ENCODE results near the gene PSME1. TPM values are rescaled to one million over a fixed set of nuclear protein-coding genes. Genes with fewer than 3 reads are reported as not detected.

PSME1 gene
- total and polyA plus RNA-seq, 2 experiments from 2014 or later: 61.1 to 215 TPM

GRCh38 chr14:24110523-24110922 is 25.5 kb upstream of the PSME1 start:
- Histone ChIP-seq H3K27me3 (ENCODE audit: insufficient read depth) (no peaks in the 10 kb centered on the region), H3K9me2 (ENCODE audit: insufficient read depth) (no peaks in the 10 kb centered on the region), H3K4me2 (no peak overlapping the region), H3K36me3 (ENCODE audit: insufficient read depth) (no peaks in the 10 kb centered on the region), H3K4me1 (ENCODE audit: insufficient read depth) (no peaks in the 10 kb centered on the region), H2AFZ (no peak overlapping the region), H3K4me3 (no peak overlapping the region), H3K79me2 (replicated peaks; ENCODE audit: insufficient read depth) (no peaks in the 10 kb centered on the region), H4K20me1 (replicated peaks; ENCODE audit: insufficient read depth) (no peaks in the 10 kb centered on the region; the same call in 1 of the 2 replicates), H3K27ac (ENCODE audit: low read depth) (no peak overlapping the region), H3F3A (replicated peaks; ENCODE audit: low read depth) (peaks cover 6% of the 10 kb centered on the region; the same call in 1 of the 2 replicates)
- no peak for TF ChIP-seq ZNF114 (CRISPR knock-in tag; IDR thresholded peaks at IDR 0.05)
- no peak for TF ChIP-seq STAT1 (IDR thresholded peaks at IDR 0.05; ENCODE audit: unreplicated experiment)
- TF ChIP-seq, protein P1, sequence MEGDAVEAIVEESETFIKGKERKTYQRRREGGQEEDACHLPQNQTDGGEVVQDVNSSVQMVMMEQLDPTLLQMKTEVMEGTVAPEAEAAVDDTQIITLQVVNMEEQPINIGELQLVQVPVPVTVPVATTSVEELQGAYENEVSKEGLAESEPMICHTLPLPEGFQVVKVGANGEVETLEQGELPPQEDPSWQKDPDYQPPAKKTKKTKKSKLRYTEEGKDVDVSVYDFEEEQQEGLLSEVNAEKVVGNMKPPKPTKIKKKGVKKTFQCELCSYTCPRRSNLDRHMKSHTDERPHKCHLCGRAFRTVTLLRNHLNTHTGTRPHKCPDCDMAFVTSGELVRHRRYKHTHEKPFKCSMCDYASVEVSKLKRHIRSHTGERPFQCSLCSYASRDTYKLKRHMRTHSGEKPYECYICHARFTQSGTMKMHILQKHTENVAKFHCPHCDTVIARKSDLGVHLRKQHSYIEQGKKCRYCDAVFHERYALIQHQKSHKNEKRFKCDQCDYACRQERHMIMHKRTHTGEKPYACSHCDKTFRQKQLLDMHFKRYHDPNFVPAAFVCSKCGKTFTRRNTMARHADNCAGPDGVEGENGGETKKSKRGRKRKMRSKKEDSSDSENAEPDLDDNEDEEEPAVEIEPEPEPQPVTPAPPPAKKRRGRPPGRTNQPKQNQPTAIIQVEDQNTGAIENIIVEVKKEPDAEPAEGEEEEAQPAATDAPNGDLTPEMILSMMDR (conservative IDR thresholded peaks at IDR 0.05; ENCODE audit: low read depth in 2 of 2): no peak
- no peak for TF ChIP-seq EZH2phosphoT487 (IDR thresholded peaks at IDR 0.05; ENCODE audit: unreplicated experiment)
- TF ChIP-seq CREB1 (CRISPR knock-in tag; IDR thresholded peaks at IDR 0.05; ENCODE audit: low read depth): no peak
- TF ChIP-seq, protein P2, sequence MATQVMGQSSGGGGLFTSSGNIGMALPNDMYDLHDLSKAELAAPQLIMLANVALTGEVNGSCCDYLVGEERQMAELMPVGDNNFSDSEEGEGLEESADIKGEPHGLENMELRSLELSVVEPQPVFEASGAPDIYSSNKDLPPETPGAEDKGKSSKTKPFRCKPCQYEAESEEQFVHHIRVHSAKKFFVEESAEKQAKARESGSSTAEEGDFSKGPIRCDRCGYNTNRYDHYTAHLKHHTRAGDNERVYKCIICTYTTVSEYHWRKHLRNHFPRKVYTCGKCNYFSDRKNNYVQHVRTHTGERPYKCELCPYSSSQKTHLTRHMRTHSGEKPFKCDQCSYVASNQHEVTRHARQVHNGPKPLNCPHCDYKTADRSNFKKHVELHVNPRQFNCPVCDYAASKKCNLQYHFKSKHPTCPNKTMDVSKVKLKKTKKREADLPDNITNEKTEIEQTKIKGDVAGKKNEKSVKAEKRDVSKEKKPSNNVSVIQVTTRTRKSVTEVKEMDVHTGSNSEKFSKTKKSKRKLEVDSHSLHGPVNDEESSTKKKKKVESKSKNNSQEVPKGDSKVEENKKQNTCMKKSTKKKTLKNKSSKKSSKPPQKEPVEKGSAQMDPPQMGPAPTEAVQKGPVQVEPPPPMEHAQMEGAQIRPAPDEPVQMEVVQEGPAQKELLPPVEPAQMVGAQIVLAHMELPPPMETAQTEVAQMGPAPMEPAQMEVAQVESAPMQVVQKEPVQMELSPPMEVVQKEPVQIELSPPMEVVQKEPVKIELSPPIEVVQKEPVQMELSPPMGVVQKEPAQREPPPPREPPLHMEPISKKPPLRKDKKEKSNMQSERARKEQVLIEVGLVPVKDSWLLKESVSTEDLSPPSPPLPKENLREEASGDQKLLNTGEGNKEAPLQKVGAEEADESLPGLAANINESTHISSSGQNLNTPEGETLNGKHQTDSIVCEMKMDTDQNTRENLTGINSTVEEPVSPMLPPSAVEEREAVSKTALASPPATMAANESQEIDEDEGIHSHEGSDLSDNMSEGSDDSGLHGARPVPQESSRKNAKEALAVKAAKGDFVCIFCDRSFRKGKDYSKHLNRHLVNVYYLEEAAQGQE (IDR thresholded peaks at IDR 0.05; ENCODE audit: unreplicated experiment): no peak
- no peak for TF ChIP-seq JUNB (IDR thresholded peaks at IDR 0.05; ENCODE audit: unreplicated experiment)
- no peak for TF ChIP-seq POLR2AphosphoS5 (IDR thresholded peaks at IDR 0.05; ENCODE audit: low read depth)
- TF ChIP-seq EZH2 (IDR thresholded peaks at IDR 0.05; ENCODE audit: low read depth, unreplicated experiment): no peak
- TF ChIP-seq, protein P3, sequence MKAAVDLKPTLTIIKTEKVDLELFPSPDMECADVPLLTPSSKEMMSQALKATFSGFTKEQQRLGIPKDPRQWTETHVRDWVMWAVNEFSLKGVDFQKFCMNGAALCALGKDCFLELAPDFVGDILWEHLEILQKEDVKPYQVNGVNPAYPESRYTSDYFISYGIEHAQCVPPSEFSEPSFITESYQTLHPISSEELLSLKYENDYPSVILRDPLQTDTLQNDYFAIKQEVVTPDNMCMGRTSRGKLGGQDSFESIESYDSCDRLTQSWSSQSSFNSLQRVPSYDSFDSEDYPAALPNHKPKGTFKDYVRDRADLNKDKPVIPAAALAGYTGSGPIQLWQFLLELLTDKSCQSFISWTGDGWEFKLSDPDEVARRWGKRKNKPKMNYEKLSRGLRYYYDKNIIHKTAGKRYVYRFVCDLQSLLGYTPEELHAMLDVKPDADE (IDR thresholded peaks at IDR 0.05): no peak
- TF ChIP-seq NANOG (IDR thresholded peaks at IDR 0.05; ENCODE audit: borderline replicate concordance): no peak
- TF ChIP-seq, protein P4, sequence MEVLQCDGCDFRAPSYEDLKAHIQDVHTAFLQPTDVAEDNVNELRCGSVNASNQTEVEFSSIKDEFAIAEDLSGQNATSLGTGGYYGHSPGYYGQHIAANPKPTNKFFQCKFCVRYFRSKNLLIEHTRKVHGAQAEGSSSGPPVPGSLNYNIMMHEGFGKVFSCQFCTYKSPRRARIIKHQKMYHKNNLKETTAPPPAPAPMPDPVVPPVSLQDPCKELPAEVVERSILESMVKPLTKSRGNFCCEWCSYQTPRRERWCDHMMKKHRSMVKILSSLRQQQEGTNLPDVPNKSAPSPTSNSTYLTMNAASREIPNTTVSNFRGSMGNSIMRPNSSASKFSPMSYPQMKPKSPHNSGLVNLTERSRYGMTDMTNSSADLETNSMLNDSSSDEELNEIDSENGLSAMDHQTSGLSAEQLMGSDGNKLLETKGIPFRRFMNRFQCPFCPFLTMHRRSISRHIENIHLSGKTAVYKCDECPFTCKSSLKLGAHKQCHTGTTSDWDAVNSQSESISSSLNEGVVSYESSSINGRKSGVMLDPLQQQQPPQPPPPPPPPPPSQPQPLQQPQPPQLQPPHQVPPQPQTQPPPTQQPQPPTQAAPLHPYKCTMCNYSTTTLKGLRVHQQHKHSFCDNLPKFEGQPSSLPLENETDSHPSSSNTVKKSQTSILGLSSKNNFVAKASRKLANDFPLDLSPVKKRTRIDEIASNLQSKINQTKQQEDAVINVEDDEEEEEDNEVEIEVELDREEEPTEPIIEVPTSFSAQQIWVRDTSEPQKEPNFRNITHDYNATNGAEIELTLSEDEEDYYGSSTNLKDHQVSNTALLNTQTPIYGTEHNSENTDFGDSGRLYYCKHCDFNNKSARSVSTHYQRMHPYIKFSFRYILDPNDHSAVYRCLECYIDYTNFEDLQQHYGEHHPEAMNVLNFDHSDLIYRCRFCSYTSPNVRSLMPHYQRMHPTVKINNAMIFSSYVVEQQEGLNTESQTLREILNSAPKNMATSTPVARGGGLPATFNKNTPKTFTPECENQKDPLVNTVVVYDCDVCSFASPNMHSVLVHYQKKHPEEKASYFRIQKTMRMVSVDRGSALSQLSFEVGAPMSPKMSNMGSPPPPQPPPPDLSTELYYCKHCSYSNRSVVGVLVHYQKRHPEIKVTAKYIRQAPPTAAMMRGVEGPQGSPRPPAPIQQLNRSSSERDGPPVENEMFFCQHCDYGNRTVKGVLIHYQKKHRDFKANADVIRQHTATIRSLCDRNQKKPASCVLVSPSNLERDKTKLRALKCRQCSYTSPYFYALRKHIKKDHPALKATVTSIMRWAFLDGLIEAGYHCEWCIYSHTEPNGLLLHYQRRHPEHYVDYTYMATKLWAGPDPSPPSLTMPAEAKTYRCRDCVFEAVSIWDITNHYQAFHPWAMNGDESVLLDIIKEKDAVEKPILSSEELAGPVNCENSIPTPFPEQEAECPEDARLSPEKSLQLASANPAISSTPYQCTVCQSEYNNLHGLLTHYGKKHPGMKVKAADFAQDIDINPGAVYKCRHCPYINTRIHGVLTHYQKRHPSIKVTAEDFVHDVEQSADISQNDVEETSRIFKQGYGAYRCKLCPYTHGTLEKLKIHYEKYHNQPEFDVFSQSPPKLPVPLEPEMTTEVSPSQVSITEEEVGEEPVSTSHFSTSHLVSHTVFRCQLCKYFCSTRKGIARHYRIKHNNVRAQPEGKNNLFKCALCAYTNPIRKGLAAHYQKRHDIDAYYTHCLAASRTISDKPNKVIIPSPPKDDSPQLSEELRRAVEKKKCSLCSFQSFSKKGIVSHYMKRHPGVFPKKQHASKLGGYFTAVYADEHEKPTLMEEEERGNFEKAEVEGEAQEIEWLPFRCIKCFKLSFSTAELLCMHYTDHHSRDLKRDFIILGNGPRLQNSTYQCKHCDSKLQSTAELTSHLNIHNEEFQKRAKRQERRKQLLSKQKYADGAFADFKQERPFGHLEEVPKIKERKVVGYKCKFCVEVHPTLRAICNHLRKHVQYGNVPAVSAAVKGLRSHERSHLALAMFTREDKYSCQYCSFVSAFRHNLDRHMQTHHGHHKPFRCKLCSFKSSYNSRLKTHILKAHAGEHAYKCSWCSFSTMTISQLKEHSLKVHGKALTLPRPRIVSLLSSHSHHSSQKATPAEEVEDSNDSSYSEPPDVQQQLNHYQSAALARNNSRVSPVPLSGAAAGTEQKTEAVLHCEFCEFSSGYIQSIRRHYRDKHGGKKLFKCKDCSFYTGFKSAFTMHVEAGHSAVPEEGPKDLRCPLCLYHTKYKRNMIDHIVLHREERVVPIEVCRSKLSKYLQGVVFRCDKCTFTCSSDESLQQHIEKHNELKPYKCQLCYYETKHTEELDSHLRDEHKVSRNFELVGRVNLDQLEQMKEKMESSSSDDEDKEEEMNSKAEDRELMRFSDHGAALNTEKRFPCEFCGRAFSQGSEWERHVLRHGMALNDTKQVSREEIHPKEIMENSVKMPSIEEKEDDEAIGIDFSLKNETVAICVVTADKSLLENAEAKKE (CRISPR knock-in tag; IDR thresholded peaks at IDR 0.05): no peak
- no peak for TF ChIP-seq ZNF331 (CRISPR knock-in tag; IDR thresholded peaks at IDR 0.05; ENCODE audit: low read depth)
- peaks cover 3% of the 10 kb centered on the region; the same call in 1 of the 3 replicates for H3K36me3 Mint-ChIP-seq (ENCODE audit: low read depth)
- peaks cover 3% of the 10 kb centered on the region; the same call in 1 of the 3 replicates for H3K9me3 Mint-ChIP-seq
- H3K4me1 Mint-ChIP-seq: peaks cover 7% of the 10 kb centered on the region
- ATAC-seq (no peak), DNase-seq (ENCODE audit: low spot score) (no peak)
- H3K27ac Mint-ChIP-seq: no peak overlapping the region
- H3K27me3 Mint-ChIP-seq (ENCODE audit: insufficient read depth, low read depth, poor library complexity): peaks cover 21% of the 10 kb centered on the region
- H3K4me3 Mint-ChIP-seq: no peak overlapping the region
